Smooth muscle cell (in vitro differentiated cells): ENCODE measurements around the gene IL27RA. TPM values are rescaled to one million over a fixed set of nuclear protein-coding genes. Genes with fewer than 3 reads are reported as not detected.
"Not testable (repeated sequence)": the region's sequence is repeated elsewhere in the genome, so short reads cannot be mapped to it uniquely, and the experiment has no call there.

Source experiments
- DNase-seq: peaks from one replicate; lab custom pipeline; 2025; ENCODE audit not compliant: unreplicated experiment; lab: John Stamatoyannopoulos, UW
- H2AFZ ChIP-seq: fragments of 200-600 bp; sonication (generic); 2 replicates; pipeline ENCODE4 v1.6.0; 2016; ENCODE audit warnings: antibody characterized with exemption, low read depth, mild to moderate bottlenecking
- H3F3A ChIP-seq: fragments of 200-600 bp; sonication (generic); 2 replicates; pipeline ENCODE4 v1.6.0; 2017; ENCODE audit warnings: antibody characterized with exemption, low read depth
- H3K27ac ChIP-seq: fragments of 200-600 bp; sonication (generic); 2 replicates; pipeline ENCODE4 v1.5.1; 2016; ENCODE audit warnings: low read depth, mild to moderate bottlenecking
- H3K27me3 ChIP-seq: fragments of 200-600 bp; sonication (generic); 2 replicates; pipeline ENCODE4 v1.6.1; 2016; ENCODE audit warnings: low read depth, mild to moderate bottlenecking
- H3K36me3 ChIP-seq: fragments of 200-600 bp; sonication (generic); 2 replicates; pipeline ENCODE4 v1.5.1; 2016; ENCODE audit warnings: low read depth
- H3K4me1 ChIP-seq: fragments of 200-600 bp; sonication (generic); 2 replicates; pipeline ENCODE4 v1.5.1; 2016; ENCODE audit warnings: low read depth
- H3K4me2 ChIP-seq: fragments of 200-600 bp; sonication (generic); 2 replicates; pipeline ENCODE4 v1.6.0; 2016; ENCODE audit warnings: mild to moderate bottlenecking
- H3K4me3 ChIP-seq: fragments of 200-600 bp; sonication (generic); 2 replicates; pipeline ENCODE4 v1.5.1; 2016; ENCODE audit warnings: mild to moderate bottlenecking
- H3K79me2 ChIP-seq: fragments of 200-600 bp; sonication (generic); 2 replicates; pipeline ENCODE4 v1.6.0; 2016; ENCODE audit warnings: low read depth, mild to moderate bottlenecking
- H3K9ac ChIP-seq: fragments of 200-600 bp; sonication (generic); 2 replicates; pipeline ENCODE4 v1.6.0; 2016; ENCODE audit warnings: low read depth
- H3K9me3 ChIP-seq: fragments of 200-600 bp; sonication (generic); replicated peaks from 2 replicates; pipeline ENCODE4 v1.5.1; 2016; ENCODE audit warnings: low read depth
- H4K20me1 ChIP-seq: fragments of 200-600 bp; sonication (generic); 2 replicates; pipeline ENCODE4 v1.6.0; 2016; ENCODE audit warnings: low read depth
- CTCF ChIP-seq: fragments of 200-600 bp; sonication (generic); IDR thresholded peaks from 2 replicates; pipeline ENCODE4 v1.5.1; 2017; ENCODE audit warnings: borderline replicate concordance, mild to moderate bottlenecking, antibody characterized with exemption; ENCODE audit not compliant: insufficient read depth, poor library complexity, severe bottlenecking
- WGBS: methylation state at CpG from one replicate; pipeline ENCODE4 v1.1.7; 2016; ENCODE audit warnings: low lambda C conversion rate; 5-methylcytosine and 5-hydroxymethylcytosine counted together
- polyA plus RNA-seq: library from polyadenylated mRNA; unstranded; fragments of >200 nt; fragmentation: Nextera tagmentation; extraction: Ambion mirVana; gene quantifications from 2 replicates; pipeline ENCODE4 v1.2.1, GENCODE V29; 2016
- total RNA-seq: library from RNA; depleted of rRNA; stranded (reverse); fragments of >200 nt; gene quantifications from 2 replicates; pipeline ENCODE4 v1.2.3, GENCODE V29; 2014

The IL27RA gene
- total and polyA plus RNA-seq, 2 experiments from 2014 or later: 3.1 to 3.8 TPM

DNA sequence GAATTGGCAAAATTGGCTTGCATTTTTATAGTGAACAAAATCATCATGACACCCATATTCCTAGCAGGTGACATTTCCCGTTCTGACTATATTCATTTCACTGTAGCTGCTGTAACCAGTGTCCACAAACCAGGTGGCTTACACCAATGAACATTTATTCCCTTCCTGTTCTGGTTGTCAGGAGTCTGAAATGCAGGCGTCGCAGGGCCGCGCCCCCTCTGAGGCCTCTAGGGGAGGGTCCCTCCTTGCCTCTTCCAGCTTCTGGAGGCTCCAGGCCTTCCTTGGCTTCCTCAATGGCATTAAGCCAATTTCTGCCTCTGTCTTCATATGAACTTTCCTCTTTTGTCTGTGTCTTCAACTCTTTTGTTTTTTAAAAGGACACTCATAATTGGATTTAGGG is 10.1 kb upstream of the IL27RA start:
- DNase-seq: no peak
- H3K9me3 ChIP-seq: no peaks in the 10 kb centered on the region
- TF ChIP-seq CTCF: no peak
- no peaks in the 10 kb centered on the region for H3K79me2 ChIP-seq
- no peak overlapping the region for H3K9ac ChIP-seq
- no peak overlapping the region for H3K27ac ChIP-seq
- H3K4me2 ChIP-seq: no peak overlapping the region
- H3K4me3 ChIP-seq: no peak overlapping the region
- no peaks in the 10 kb centered on the region for H4K20me1 ChIP-seq
- 85% methylated on average over 5 of the region's 5 CpGs for WGBS
- H3K4me1 ChIP-seq: no peaks in the 10 kb centered on the region
- no peaks in the 10 kb centered on the region for H3K36me3 ChIP-seq
- no peaks in the 10 kb centered on the region for H3K27me3 ChIP-seq
- H2AFZ ChIP-seq: no peak overlapping the region
- H3F3A ChIP-seq: no peaks in the 10 kb centered on the region

DNA sequence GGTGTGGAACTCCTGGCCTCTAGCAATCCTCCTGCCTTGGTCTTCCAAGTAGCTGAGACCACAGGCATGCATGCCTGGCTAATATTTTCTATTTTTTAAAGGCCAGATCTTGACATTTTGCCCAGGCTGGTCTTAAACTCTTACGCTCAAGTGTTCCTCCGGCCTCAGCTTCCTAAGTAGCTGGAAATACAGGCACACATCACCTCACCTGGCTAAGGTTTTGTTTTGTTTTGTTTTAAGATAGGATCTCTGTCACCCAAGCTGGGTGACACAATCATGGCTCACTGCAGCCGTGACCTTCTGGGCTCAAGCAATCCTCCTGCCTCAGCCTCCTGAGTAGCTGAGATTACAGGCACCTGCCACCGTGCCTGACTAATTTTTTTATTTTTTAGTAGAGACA is 9.1 kb upstream of the IL27RA start:
- Histone ChIP-seq H3K9me3 (no peaks in the 10 kb centered on the region), H3K4me1 (no peaks in the 10 kb centered on the region), H3K27ac (no peak overlapping the region), H3F3A (no peaks in the 10 kb centered on the region), H3K9ac (no peak overlapping the region), H3K36me3 (no peaks in the 10 kb centered on the region), H2AFZ (no peak overlapping the region), H3K4me3 (no peak overlapping the region), H4K20me1 (no peaks in the 10 kb centered on the region), H3K79me2 (no peaks in the 10 kb centered on the region), H3K27me3 (no peaks in the 10 kb centered on the region), H3K4me2 (no peak overlapping the region)
- TF ChIP-seq CTCF: no peak
- DNase-seq: no peak
- WGBS: 78% methylated on average over 4 of the region's 4 CpGs

GRCh38 chr19:14023404-14024235 is 7.9 kb upstream of the IL27RA start:
- H3K27ac ChIP-seq: no peak overlapping the region
- peak; percentile 24 for TF ChIP-seq CTCF

DNA sequence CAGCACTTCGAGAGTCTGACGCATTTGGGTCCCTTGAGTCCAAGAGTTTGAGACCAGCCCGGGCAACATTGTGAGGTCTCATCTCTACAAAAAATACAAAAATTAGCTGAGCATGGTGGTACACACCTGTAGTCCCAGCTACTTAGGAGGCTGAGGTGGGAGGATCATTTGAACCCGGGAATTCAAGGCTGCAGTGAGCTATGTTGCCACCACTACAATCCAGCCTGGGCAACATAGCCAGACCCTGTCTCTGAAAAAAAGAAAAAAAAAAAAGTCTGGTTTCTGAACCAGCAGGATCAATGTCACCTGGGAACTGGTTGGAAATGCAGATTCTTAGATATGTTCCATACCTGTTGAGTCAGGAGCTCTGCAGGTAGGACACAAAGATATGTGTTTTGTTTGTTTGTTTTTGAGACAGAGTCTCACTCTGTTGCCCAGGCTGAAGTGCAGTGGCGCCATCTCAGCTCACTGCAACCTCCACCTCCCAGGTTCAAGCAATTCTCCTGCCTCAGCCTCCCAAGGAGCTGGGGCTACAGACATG is 4.8 kb upstream of the IL27RA start:
- H3K4me3 ChIP-seq, H3F3A ChIP-seq, H3K79me2 ChIP-seq, H2AFZ ChIP-seq, H3K27ac ChIP-seq, H3K9me3 ChIP-seq, DNase-seq, H3K36me3 ChIP-seq, H3K4me2 ChIP-seq, H3K9ac ChIP-seq, H4K20me1 ChIP-seq, H3K4me1 ChIP-seq, H3K27me3 ChIP-seq: not testable (repeated sequence)
- WGBS: 94% methylated on average over 5 of the region's 5 CpGs

More at GRCh38 chr19:14023404-14024235, 7.9 kb upstream of the IL27RA start:
- 58% methylated on average over 9 of the region's 9 CpGs for WGBS
- Histone ChIP-seq H3K4me3 (no peak overlapping the region), H3K79me2 (no peaks in the 10 kb centered on the region), H3K9ac (no peak overlapping the region), H4K20me1 (no peaks in the 10 kb centered on the region), H3K36me3 (no peaks in the 10 kb centered on the region), H3K27me3 (no peaks in the 10 kb centered on the region), H3F3A (no peaks in the 10 kb centered on the region), H3K4me1 (no peaks in the 10 kb centered on the region), H3K9me3 (no peaks in the 10 kb centered on the region), H3K4me2 (no peak overlapping the region), H2AFZ (peak overlapping the region; percentile 81)
- DNase-seq: no peak
